Posterior vena cava (tissue), 2 donors: ENCODE data around the gene SSTR1. TPM values are rescaled to one million over a fixed set of nuclear protein-coding genes. Genes with fewer than 3 reads are reported as not detected.
"Not testable (repeated sequence)": the region's sequence is repeated elsewhere in the genome, so short reads cannot be mapped to it uniquely, and the experiment has no call there.

ENCODE experiments used
- DNase-seq: peaks from one replicate; pipeline ENCODE4 v3.0.0-alpha.2; 2020; ENCODE audit warnings: low spot score
- intact Hi-C, 2 donors: fragments of 100-400 bp; cut with DNase I; formaldehyde crosslinking; loops; one replicate each; pipeline versions ENCODE4 v1.14.1 to v1.14.2; 2022 to 2023
- long read RNA-seq, 2 donors: library from polyadenylated mRNA; unstranded; transcript quantifications; one replicate each; pipeline ENCODE4 v2.0.0, GENCODE V29; 2020 to 2021
- total RNA-seq, 2 donors: library from RNA; stranded (reverse); fragmentation: NEBNext Ultra II Directional; extraction: Animal tissue kit (Norgen Biotek cat#: 25700); gene quantifications; one replicate each; pipeline ENCODE4 v1.2.1, GENCODE V29; 2021
- donor health status: DM: yes; HTN: yes; CAD: no.
- donor health status: DM: yes; HTN: yes; CAD: no.

SSTR1 gene
- total RNA-seq, result 1 to 10 TPM in 1 of 2 donors, under 1 TPM in 1; 0.74 to 1.5 TPM
- long read RNA-seq, donor 1, partial matches to known transcripts, result 0 of 2 reads
- long read RNA-seq, donor 1, other reads (novel, unspliced or antisense), result 2 of 2 reads
- long read RNA-seq, donor 2, result 0 reads

DNA sequence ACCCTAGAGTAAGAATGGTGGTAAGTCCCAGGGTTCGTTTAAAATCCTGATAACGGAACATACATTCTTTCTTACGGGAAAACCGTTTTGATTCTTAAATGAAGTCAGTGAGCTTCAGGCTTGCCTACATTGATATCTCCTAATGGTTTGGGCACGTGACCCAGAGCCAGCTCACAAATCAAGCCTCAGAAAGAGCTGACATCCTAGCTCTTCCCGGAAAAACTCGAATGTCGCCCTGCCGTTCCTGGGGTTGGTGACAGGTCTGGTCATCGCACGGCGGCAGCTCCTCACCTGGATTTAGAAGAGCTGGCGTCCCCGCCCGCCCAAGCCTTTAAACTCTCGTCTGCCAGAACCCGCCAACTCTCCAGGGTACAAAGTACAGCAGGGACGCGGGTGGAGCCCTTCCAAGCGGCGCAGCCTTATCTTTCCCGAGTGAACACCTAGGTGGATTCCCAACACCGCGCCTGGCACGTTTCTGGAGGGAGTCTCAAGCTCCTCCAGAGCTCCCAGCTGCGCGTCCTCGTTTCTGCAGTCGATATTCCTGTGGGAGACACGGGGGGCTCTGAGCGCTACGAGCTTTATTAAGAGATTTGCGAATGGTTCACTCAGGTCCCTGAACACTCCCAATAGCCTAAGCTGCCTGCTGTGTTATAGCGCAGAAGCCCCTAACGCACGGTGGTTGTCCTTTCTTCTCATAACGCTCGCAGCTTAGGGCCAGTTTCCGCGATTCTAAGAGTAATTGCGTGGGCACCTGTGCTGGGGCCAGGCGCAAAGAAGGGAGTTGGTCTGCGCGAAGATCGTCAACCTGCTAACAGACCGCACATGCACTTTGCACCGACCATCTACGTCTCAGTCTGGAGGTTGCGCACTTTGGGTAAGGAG, at the start of gene SSTR1:
SSTR1 (plus strand) TSS at position 169 of the 882 bp plus-strand sequence. CDS start 1,486 bp downstream, outside the sequence.
- DNase-seq, result no peak
- intact Hi-C loops, result no loop called here

DNA sequence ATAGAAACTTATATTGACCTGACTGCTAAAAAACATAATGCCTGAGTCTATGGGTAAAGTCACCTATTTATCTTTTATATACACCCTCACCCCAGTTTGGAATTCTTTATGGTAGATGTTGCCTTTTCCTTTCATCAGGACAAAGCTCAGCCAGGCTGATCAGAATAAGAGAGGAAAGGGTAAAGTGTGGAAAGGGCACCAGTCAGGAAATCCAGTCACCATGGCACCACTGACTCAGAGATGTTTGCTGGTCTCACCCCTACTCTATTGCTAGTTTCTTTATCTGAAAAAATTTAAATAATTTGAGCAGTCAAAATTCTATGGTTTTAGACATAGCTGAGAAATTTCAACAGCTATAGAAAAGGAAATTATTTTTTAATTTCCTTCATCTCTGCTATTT, 49.2 kb upstream of the SSTR1 start:
- DNase-seq, result no peak
- intact Hi-C loops, result no loop called here

- intact Hi-C loops, result no loop called here
- DNase-seq, result no peak
Observed at GRCh38 chr14:38168416-38168815, 39.3 kb upstream of the SSTR1 start.

DNA sequence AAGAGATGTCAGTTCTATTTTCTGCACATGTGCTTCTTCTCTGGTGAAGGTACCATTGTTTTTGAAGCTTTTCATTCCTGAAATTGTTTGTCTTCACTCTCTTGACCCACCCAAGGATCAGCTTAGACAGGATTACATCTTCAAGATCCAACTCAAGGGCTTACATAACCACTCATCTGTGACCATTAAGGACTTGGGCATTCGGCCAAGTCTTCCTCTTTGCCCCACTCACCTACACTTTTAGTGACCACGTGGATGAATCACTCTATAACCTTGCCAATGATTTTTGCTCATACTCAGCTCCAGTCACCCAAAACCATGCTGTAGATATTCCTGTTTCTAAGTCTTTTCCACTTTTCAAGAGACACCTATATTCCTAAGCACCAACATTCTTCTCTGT, 36.5 kb upstream of the SSTR1 start:
- intact Hi-C loops, result no loop called here
- DNase-seq, result no peak

DNA sequence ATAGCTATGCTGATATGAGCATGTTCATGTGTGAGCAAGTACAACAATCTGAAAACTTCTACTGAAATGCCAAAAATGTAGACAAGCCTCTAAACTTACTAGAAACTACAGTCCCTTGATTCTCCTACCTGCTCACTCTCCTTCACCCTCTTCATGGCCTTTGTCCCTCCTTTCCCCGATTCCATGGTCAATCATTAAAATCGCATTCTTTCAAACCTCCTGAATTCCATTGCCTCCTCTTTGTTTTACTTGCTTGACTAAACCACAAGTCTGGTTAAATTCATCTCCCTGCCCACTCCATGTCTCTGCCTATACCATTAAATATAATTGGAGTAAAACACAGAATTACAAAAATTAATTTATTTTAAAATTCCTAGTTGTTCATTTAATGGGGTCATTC, 33.0 kb upstream of the SSTR1 start:
- intact Hi-C loops, result no loop called here
- no peak for DNase-seq

DNA sequence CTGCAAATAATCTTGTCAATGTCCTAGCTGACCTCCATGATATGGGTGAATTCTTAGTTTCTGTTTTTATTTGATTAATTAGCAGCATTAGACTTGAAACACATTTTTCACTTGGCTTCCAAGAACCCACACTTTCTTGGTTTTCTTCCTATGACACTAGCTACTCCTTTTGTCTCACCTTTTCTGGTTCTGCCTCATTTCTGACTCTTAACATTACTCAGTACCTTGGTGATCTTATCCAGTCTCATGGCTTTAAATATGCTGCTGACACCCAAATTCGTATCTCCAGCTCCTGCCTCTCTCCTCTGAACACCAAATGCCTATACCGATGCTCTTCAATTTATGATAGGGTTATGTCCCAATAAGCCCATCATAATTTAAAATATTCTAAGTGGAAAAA, 32.0 kb upstream of the SSTR1 start:
- intact Hi-C loops, result no loop called here
- DNase-seq, result no peak

GRCh38 chr14:38176379-38176778, 31.3 kb upstream of the SSTR1 start:
- DNase-seq, result no peak
- intact Hi-C loops, result no loop called here

GRCh38 chr14:38184132-38184531, 23.6 kb upstream of the SSTR1 start:
- no peak for DNase-seq
- intact Hi-C loops, result loop anchor here in 1 of 2 donors (5.0 kb wide), 1 partner anchor 297 kb away; no protein-coding TSS in a partner anchor

GRCh38 chr14:38185671-38186070, 22.0 kb upstream of the SSTR1 start:
- intact Hi-C loops, result no loop called here
- no peak for DNase-seq

DNA sequence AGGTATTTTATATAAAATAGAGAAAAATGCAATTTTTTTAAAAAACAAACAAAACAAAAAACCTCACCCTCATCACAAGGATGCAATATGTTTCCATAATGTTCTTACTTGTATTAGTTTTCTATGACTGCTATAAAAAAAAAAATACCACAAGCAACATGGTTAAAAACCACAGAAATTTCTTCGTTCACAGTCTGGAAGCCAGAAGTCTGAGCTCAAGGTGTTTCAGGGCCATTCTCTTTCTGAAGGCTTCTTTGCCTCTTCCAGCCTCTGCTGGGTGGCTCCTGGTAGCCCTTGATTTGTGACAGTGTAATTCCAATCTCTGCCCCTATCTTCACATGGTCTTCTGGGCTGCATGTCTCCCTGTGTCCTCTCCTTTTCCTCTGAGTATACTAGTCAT, 21.5 kb upstream of the SSTR1 start:
- no peak for DNase-seq
- intact Hi-C loops, result no loop called here

DNA sequence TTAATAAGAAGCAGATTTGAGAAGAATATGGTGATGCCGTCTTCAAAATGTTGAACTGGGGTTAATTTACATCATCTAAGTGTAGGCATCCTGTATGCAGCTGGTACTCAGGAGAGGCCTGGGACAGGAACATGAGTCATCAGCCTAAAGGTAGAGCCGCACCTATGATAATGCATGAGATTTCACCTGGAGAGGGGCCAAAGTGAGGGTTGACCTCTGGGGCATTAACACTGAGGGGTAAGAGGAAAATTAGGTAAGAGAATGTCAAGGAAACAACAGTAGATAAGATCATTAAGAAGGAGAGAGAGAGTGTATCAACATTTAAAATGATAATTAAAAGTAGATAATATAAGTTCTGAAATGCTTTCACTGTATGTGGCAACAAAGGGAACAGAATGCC, 20.2 kb upstream of the SSTR1 start:
- DNase-seq, result no peak
- intact Hi-C loops, result no loop called here

- intact Hi-C loops, result no loop called here
- no peak for DNase-seq
Observed at GRCh38 chr14:38189930-38190726, 17.6 kb upstream of the SSTR1 start.

GRCh38 chr14:38190846-38191245, 16.9 kb upstream of the SSTR1 start:
- intact Hi-C loops, result loop anchor here in 1 of 2 donors (1.0 kb wide), 1 partner anchor 46 kb away; no protein-coding TSS in a partner anchor
- DNase-seq, result not testable (repeated sequence)

DNA sequence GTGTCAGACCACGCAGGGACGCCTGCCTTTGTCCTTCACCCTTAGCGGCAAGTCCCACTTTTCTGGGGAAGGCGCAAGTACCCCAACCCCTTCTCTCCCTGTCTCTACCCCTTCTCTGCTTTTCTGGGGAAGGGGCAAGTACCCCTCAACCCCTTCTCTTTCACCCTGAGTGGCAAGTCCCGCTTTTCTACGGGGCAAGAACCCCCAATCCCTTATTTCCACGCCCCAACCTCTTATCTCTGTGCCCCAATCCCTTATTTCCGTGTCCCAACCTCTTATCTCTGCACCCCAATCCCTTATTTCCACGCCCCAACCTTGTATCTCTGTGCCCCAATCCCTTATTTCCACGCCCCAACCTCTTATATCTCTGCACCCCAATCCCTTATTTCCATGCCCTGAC, 16.2 kb upstream of the SSTR1 start:
- DNase-seq, result not testable (repeated sequence)
- intact Hi-C loops, result loop anchor here in 1 of 2 donors (1.0 kb wide), 1 partner anchor 46 kb away; no protein-coding TSS in a partner anchor

DNA sequence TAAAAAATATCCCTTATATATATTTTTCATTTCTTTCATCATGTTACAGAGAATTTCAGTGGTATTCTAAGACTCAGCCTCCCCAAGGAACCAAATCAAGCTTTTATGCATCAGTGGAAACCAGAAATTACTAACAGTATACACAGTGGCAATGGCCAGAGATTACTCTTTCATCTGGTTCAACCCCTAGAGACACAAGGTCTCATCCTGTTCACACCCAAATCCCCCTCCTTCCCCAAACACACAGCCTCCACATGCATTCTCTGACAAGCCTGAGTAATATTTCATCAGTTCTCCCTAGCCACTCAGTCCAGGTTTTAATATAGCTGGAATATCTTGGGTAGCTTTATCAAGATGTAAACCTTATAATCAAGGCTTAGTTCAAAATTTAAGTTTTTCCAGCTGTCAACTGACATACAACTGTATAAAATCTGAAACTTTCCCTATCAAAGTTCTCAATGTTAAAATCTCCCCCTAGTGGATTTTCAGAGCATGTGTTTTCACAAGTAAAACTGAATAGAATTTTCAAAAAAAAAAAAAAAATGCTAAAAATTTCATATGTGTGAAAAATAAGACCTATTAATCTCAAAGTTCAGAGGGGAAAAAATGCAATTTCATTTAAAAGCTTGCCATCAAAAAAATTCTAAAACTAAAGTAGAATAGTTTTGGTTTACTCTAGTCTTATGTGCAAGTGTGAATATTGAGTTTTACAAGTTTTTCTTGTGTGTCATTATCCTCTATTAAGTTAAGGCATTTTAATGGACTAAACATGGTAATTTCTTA, 10.5 kb upstream of the SSTR1 start:
- intact Hi-C loops, result no loop called here
- no peak for DNase-seq

GRCh38 chr14:38197784-38198335, 9.8 kb upstream of the SSTR1 start:
- DNase-seq, result no peak
- intact Hi-C loops, result no loop called here

DNA sequence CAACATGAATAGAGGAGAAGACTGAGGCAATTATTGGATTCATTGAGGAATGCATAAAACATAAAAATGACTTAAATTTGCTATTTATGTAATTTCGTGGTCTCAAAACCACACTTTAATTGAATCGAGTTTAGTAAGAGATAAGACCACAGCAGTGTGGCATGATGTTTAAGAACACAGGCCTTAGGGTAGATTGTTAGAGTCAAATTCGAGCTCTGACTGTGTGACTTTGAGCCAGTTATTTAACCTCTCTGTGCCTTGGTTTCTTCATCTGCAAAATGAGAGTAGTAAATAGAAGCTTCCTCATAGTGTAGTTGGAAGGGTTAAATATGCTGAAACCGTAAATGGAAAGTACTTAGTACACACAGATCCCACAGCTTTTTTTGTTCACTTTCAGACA, 9.3 kb upstream of the SSTR1 start:
- intact Hi-C loops, result no loop called here

GRCh38 chr14:38199076-38199475, 8.6 kb upstream of the SSTR1 start:
- intact Hi-C loops, result no loop called here
- DNase-seq, result no peak

More for the DNA sequence above, 9.3 kb upstream of the SSTR1 start:
- no peak for DNase-seq

DNA sequence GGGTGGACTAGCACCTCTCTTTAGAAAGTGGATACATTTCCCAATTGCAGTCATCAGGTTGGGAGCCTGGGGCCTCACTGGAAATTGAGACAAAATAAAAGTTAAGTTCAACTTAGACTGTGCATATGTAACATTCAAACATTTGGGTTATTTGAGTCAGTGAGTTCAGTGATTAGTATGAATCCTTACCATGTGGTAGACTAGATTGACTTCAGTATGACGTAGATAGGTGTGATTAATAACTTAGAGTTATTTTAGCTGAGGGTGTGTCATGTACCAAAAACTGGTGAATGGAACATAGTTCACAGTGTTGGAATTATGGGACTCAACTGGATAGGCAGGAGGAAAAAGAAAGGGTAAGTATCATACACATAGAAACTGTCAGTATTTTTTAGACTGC, 8.0 kb upstream of the SSTR1 start:
- DNase-seq, result no peak
- intact Hi-C loops, result no loop called here
